ENCODE data around the gene ZDHHC7.

DNA sequence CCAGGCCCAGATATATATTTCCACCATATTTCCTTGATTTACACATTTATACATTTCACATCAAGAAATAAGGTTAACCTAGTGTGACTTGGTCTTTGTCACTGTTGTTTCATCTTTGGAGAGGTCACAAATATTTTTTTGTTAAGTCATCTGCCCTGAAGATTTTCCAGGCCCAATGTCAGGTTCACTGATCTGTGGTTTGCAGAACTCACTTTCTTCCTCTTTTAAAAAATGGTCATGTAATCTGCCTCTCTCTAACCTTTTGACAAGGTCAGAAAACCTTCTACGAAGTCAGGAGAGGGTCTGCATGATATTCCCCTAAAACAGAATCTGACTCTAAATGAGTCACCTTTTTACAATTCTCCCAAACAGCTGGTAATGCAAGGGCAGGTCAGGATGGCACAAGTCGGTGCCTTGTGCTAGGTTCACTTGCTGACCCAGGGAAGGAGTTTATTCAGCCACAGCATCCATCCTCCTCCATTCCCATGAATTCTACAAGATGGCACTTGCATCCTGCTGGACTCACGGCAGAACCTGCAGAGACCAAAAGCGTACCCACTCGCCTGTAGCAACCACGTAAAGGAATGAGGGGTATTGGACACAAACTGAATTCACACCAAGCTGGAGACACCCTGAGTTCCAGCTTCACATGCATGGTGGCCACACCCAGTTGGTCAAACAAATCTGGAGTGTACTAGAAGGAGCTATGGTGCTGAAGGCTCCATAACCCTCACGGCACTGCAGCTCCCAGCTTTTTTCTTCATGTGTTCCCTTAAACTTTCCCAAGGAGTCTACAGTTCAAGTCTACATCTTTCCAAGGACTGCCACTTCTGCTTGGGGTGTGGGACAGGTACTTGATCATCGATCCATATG lies 14.7 kb upstream of the ZDHHC7 start:
- TF ChIP-seq, protein P1, sequence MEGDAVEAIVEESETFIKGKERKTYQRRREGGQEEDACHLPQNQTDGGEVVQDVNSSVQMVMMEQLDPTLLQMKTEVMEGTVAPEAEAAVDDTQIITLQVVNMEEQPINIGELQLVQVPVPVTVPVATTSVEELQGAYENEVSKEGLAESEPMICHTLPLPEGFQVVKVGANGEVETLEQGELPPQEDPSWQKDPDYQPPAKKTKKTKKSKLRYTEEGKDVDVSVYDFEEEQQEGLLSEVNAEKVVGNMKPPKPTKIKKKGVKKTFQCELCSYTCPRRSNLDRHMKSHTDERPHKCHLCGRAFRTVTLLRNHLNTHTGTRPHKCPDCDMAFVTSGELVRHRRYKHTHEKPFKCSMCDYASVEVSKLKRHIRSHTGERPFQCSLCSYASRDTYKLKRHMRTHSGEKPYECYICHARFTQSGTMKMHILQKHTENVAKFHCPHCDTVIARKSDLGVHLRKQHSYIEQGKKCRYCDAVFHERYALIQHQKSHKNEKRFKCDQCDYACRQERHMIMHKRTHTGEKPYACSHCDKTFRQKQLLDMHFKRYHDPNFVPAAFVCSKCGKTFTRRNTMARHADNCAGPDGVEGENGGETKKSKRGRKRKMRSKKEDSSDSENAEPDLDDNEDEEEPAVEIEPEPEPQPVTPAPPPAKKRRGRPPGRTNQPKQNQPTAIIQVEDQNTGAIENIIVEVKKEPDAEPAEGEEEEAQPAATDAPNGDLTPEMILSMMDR (IDR thresholded peaks at IDR 0.05): no peak
- no peak for TF ChIP-seq POLR2A (IDR thresholded peaks at IDR 0.05)

All from heart left ventricle (tissue), 13 donors.